Stomach (tissue), 9 donors: Measurements from ENCODE around the gene LRRC3. TPM values are rescaled to one million over a fixed set of nuclear protein-coding genes. Genes with fewer than 3 reads are reported as not detected.
A peak's percentile ranks its signal among the peaks of the same experiment; 100 is the strongest.

ENCODE experiments used
- DNase-seq, 2 donors: peaks; one replicate each; pipeline versions ENCODE4 v3.0.0 to v3.0.0-alpha.2; 2013 to 2019
- H3K27ac ChIP-seq, 5 donors: fragments of 200-600 bp in 4 of 5; sonication (generic) in 4 of 5; one replicate each; pipeline ENCODE4 v1.5.1; 2013 to 2019; ENCODE audit warnings: mild to moderate bottlenecking in 1 of 5, moderate library complexity in 1 of 5
- H3K27me3 ChIP-seq, 3 donors: fragments of 200-600 bp; sonication (generic); one replicate each; pipeline ENCODE4 v1.5.1; 2017 to 2019; ENCODE audit warnings: mixed run types in 1 of 3
- H3K36me3 ChIP-seq, 4 donors: fragments of 200-600 bp; sonication (generic); 1 replicate in 3 of 4; 2 replicates in 1 of 4; pipeline ENCODE4 v1.5.1; 2016 to 2019
- H3K4me1 ChIP-seq, 4 donors: fragments of 200-600 bp; sonication (generic); one replicate each; pipeline ENCODE4 v1.5.1; 2016 to 2019
- H3K4me3 ChIP-seq, 4 donors: fragments of 200-600 bp; sonication (generic) in 3 of 4; one replicate each; pipeline ENCODE4 v1.5.1; 2016 to 2019; ENCODE audit warnings: mild to moderate bottlenecking in 1 of 4
- H3K9me3 ChIP-seq, 4 donors: fragments of 200-600 bp; sonication (generic); one replicate each; pipeline ENCODE4 v1.5.1; 2016 to 2019
- EP300 ChIP-seq: sonication (generic); formaldehyde crosslinking; IDR thresholded peaks from one replicate; pipeline ENCODE4 v1.6.1; 2017; ENCODE audit warnings: antibody characterized with exemption
- POLR2A ChIP-seq, 4 donors: fragments of 450-650 bp; IDR thresholded peaks; one replicate each; pipeline ENCODE4 v1.6.1; 2016; ENCODE audit warnings: antibody characterized with exemption in 4 of 4, control low read depth in 2 of 4, mild to moderate bottlenecking in 1 of 4, moderate library complexity in 1 of 4
- POLR2AphosphoS5 ChIP-seq, 3 donors: sonication (generic); formaldehyde crosslinking; IDR thresholded peaks; one replicate each; pipeline ENCODE4 v1.6.1; 2016; ENCODE audit warnings: antibody characterized with exemption in 3 of 3
- WGBS, 5 donors: extraction: QIAGEN DNeasy Blood & Tissue Kit in 3 of 5; methylation state at CpG; one replicate each; pipeline versions ENCODE4 v1.1.5 to v1.1.7; 2013 to 2018; 5-methylcytosine and 5-hydroxymethylcytosine counted together
- intact Hi-C: fragments of 100-400 bp; cut with DNase I; formaldehyde crosslinking; loops from one replicate; pipeline ENCODE4 v1.15.1; 2023; ENCODE audit warnings: low total_unique reads
- polyA plus RNA-seq, 3 donors: library from polyadenylated mRNA; stranded (reverse); fragments of 200-250 nt; gene quantifications; one replicate each; pipeline ENCODE4 v1.2.3, GENCODE V29; 2013
- total RNA-seq, 5 donors: library from RNA; depleted of rRNA; stranded (reverse); fragments of >200 nt; gene quantifications; one replicate each; pipeline versions ENCODE4 v1.1.0 to v1.2.3, GENCODE V29; 2014 to 2016
- TF ChIP-seq, protein P1 (sequence below), 7 experiments: fragments of 450-650 bp in 4 of 7; fragments of 200-600 bp in 3 of 7; sonication (generic) in 3 of 7; IDR thresholded peaks; one replicate each; pipeline ENCODE4 v1.5.1; 2016 to 2019; ENCODE audit warnings: antibody characterized with exemption in 7 of 7, control low read depth in 2 of 7, mild to moderate bottlenecking in 1 of 7
- donor health status: healthy with polysubstance abuse.
- donor health status: Bipolar disorder and iron deficiency.
- donor health status: healthy.

LRRC3 gene
- total and polyA plus RNA-seq, 8 donors, result 0.76 to 8.0 (median 1.5) TPM

- no peaks in the 10 kb centered on the region for H3K9me3 ChIP-seq
- 72 to 89% (median 82%) methylated on average over 9 of the region's 9 CpGs for WGBS, 5 donors
- no peak overlapping the region for H3K27ac ChIP-seq
- DNase-seq, result no peak
- H3K27me3 ChIP-seq, result peaks cover 0 to 74% (median 5%) of the 10 kb centered on the region in 3 donors
- no peak overlapping the region for H3K4me3 ChIP-seq
- H3K36me3 ChIP-seq, result no peaks in the 10 kb centered on the region
- TF ChIP-seq POLR2A (IDR thresholded peaks at IDR 0.05) (no peak), EP300 (no peak), POLR2AphosphoS5 (IDR thresholded peaks at IDR 0.05) (no peak)
- TF ChIP-seq, protein P1, sequence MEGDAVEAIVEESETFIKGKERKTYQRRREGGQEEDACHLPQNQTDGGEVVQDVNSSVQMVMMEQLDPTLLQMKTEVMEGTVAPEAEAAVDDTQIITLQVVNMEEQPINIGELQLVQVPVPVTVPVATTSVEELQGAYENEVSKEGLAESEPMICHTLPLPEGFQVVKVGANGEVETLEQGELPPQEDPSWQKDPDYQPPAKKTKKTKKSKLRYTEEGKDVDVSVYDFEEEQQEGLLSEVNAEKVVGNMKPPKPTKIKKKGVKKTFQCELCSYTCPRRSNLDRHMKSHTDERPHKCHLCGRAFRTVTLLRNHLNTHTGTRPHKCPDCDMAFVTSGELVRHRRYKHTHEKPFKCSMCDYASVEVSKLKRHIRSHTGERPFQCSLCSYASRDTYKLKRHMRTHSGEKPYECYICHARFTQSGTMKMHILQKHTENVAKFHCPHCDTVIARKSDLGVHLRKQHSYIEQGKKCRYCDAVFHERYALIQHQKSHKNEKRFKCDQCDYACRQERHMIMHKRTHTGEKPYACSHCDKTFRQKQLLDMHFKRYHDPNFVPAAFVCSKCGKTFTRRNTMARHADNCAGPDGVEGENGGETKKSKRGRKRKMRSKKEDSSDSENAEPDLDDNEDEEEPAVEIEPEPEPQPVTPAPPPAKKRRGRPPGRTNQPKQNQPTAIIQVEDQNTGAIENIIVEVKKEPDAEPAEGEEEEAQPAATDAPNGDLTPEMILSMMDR (IDR thresholded peaks at IDR 0.05), result no peak
- intact Hi-C loops, result no loop called here
- peaks cover 7 to 15% (median 13%) of the 10 kb centered on the region in 4 donors for H3K4me1 ChIP-seq
These were observed 53.1 kb downstream of the LRRC3 start for GRCh38 chr21:44508426-44508710.

GRCh38 chr21:44508711-44509445 lies 53.6 kb downstream of the LRRC3 start:
- intact Hi-C loops, result no loop called here
- 82 to 85% (median 83%) methylated on average over 28 to 30 of the region's 30 CpGs for WGBS, 5 donors
- TF ChIP-seq POLR2AphosphoS5 (IDR thresholded peaks at IDR 0.05) (no peak), POLR2A (IDR thresholded peaks at IDR 0.05) (no peak), EP300 (no peak)
- TF ChIP-seq, protein P1 (IDR thresholded peaks at IDR 0.05), result no peak
- peaks cover 0 to 71% (median 5%) of the 10 kb centered on the region in 3 donors for H3K27me3 ChIP-seq
- peaks cover 7 to 15% (median 13%) of the 10 kb centered on the region in 4 donors for H3K4me1 ChIP-seq
- no peaks in the 10 kb centered on the region for H3K9me3 ChIP-seq
- H3K4me3 ChIP-seq, result no peak overlapping the region
- no peaks in the 10 kb centered on the region for H3K36me3 ChIP-seq
- no peak overlapping the region for H3K27ac ChIP-seq
- no peak for DNase-seq

GRCh38 chr21:44509539-44509938 lies 54.2 kb downstream of the LRRC3 start:
- Histone ChIP-seq H3K4me1 (peaks cover 7 to 15% (median 13%) of the 10 kb centered on the region in 4 donors), H3K4me3 (no peak overlapping the region), H3K27me3 (peaks cover 0 to 68% (median 5%) of the 10 kb centered on the region in 3 donors), H3K27ac (no peak overlapping the region), H3K9me3 (no peaks in the 10 kb centered on the region), H3K36me3 (no peaks in the 10 kb centered on the region)
- TF ChIP-seq, protein P1 (IDR thresholded peaks at IDR 0.05), result peak in 5 of 7 experiments; percentile 13 to 66 (median 40)
- TF ChIP-seq POLR2A (IDR thresholded peaks at IDR 0.05) (no peak), POLR2AphosphoS5 (IDR thresholded peaks at IDR 0.05) (peak in 1 of 3 donors; percentile 25), EP300 (no peak)
- DNase-seq, result peak in 1 of 2 donors; percentile 93
- 25 to 66% (median 42%) methylated on average over 7 to 12 of the region's 12 CpGs for WGBS, 5 donors
- intact Hi-C loops, result no loop called here

GRCh38 chr21:44510109-44510507 lies 54.8 kb downstream of the LRRC3 start:
- Histone ChIP-seq H3K27me3 (peaks cover 0 to 68% (median 5%) of the 10 kb centered on the region in 3 donors), H3K27ac (no peak overlapping the region), H3K36me3 (no peaks in the 10 kb centered on the region), H3K4me1 (peaks cover 7 to 15% (median 13%) of the 10 kb centered on the region in 4 donors), H3K9me3 (no peaks in the 10 kb centered on the region), H3K4me3 (no peak overlapping the region)
- intact Hi-C loops, result loop anchor here (10.0 kb wide), 1 partner anchor 285 kb away; no protein-coding TSS in a partner anchor
- no peak for DNase-seq
- TF ChIP-seq, protein P1 (IDR thresholded peaks at IDR 0.05), result no peak
- no peak for TF ChIP-seq POLR2AphosphoS5 (IDR thresholded peaks at IDR 0.05)
- no peak for TF ChIP-seq POLR2A (IDR thresholded peaks at IDR 0.05)
- TF ChIP-seq EP300, result no peak
- 45 to 83% (median 51%) methylated on average over 10 to 18 of the region's 18 CpGs for WGBS, 5 donors
